ENCODE results near the gene APOBEC3H.

DNA sequence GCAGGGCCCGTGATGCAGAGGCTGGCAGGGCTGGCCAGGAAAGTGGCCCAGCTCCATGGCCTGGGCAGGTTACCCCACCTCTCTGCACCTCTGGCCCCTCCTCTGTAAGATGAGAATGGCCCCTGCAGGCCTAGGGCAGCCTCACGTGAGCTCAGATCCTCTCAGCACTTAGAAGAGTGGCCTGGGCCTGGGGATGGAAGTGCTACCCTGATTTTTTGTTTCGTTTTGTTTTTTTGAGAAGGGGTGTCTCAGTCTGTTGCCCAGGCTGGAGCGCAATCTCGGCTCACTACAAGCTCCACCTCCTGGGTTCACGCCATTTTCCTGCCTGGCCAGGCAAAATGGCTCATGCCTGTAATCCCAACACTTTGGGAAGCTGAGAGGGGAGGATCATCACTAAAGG is 982 bp downstream of the APOBEC3H start:
- no peak for TF ChIP-seq FOXP2 (optimal IDR thresholded peaks at IDR 0.05; ENCODE audit: borderline replicate concordance, extremely low read depth, extremely low read length, insufficient read depth)
- TF ChIP-seq TAF1 (IDR thresholded peaks at IDR 0.05; ENCODE audit: borderline replicate concordance, insufficient read depth, low read length): no peak
- TF ChIP-seq POLR2AphosphoS5 (IDR thresholded peaks at IDR 0.05; ENCODE audit: low read depth, low read length): no peak
- TF ChIP-seq, protein P1, sequence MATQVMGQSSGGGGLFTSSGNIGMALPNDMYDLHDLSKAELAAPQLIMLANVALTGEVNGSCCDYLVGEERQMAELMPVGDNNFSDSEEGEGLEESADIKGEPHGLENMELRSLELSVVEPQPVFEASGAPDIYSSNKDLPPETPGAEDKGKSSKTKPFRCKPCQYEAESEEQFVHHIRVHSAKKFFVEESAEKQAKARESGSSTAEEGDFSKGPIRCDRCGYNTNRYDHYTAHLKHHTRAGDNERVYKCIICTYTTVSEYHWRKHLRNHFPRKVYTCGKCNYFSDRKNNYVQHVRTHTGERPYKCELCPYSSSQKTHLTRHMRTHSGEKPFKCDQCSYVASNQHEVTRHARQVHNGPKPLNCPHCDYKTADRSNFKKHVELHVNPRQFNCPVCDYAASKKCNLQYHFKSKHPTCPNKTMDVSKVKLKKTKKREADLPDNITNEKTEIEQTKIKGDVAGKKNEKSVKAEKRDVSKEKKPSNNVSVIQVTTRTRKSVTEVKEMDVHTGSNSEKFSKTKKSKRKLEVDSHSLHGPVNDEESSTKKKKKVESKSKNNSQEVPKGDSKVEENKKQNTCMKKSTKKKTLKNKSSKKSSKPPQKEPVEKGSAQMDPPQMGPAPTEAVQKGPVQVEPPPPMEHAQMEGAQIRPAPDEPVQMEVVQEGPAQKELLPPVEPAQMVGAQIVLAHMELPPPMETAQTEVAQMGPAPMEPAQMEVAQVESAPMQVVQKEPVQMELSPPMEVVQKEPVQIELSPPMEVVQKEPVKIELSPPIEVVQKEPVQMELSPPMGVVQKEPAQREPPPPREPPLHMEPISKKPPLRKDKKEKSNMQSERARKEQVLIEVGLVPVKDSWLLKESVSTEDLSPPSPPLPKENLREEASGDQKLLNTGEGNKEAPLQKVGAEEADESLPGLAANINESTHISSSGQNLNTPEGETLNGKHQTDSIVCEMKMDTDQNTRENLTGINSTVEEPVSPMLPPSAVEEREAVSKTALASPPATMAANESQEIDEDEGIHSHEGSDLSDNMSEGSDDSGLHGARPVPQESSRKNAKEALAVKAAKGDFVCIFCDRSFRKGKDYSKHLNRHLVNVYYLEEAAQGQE (IDR thresholded peaks at IDR 0.05; ENCODE audit: insufficient read depth in 1 of 2, low read depth in 2 of 2, low read length in 2 of 2): no peak
- no peak for TF ChIP-seq SIN3A (IDR thresholded peaks at IDR 0.05; ENCODE audit: borderline replicate concordance, insufficient read depth, low read length)
